SKM-1 treated with dmso at 0.1 percent for 144 hours (cell line): ENCODE results near the gene PPP6R1.

Experiments used
- DNase-seq: peaks from one replicate; lab custom pipeline; 2025; ENCODE audit not compliant: unreplicated experiment; lab: John Stamatoyannopoulos, UW

PPP6R1 gene

DNA sequence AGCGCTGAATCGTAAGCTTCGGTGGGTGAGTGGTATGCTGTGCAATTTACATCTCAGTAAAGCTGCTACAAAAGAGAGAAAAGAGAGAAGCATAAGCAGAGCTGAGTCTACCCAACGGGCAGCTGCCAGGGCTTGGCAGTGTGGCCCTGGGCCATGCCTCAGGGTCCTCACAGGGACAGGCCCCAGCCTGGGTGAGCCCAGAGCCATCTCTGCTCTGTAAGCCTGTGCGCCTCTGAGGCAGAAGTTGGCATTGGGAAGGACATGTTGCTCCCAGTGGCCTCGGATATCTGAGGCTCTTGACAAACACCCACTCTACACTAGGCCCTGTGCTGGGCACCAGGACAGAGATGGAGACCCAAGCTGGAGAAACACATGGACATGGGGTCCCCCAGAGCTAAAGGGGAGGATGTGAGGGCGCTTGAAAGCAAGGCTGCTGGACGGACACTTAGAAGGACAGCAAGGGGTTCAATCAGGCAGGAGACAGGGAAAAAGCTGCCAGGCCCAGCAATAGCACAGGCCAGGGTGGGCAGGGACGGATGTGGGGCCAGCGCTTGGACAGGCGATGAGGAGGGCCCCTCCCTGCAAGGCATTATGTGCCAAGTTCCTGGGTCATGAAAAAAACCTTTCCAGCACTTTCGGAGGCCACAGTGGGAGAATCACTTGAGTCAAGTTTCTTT is 14.7 kb downstream of the PPP6R1 start:
- no peak for DNase-seq

- DNase-seq, result no peak
Measured at GRCh38 chr19:55242517-55242916, 16.3 kb downstream of the PPP6R1 start.

DNA sequence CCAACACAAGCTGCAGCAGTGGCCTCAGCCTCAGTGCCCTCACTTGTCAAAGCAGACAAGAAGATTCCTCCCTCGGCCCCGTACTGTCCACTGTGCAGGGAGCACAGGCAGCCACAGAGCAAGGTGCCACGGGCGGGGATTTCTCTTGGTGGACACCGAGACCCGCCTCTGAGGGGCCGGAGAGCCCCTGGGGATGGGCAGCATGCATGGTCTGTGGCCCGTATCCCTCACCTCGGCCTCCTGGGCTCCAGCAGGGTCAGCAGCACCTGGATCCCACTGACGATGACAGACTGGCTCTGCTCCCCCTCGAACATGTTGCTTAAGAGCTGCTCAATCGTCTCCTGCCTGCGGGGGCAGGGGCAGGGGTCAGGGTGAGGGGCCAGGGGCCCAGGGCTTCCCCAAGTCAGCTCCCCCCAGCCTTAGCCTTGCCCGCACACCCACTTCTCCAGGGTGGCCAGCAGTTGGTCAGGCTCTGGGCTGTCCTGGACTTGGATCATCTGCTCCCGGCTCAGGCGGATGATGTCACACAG is 16.8 kb downstream of the PPP6R1 start:
- no peak for DNase-seq

DNA sequence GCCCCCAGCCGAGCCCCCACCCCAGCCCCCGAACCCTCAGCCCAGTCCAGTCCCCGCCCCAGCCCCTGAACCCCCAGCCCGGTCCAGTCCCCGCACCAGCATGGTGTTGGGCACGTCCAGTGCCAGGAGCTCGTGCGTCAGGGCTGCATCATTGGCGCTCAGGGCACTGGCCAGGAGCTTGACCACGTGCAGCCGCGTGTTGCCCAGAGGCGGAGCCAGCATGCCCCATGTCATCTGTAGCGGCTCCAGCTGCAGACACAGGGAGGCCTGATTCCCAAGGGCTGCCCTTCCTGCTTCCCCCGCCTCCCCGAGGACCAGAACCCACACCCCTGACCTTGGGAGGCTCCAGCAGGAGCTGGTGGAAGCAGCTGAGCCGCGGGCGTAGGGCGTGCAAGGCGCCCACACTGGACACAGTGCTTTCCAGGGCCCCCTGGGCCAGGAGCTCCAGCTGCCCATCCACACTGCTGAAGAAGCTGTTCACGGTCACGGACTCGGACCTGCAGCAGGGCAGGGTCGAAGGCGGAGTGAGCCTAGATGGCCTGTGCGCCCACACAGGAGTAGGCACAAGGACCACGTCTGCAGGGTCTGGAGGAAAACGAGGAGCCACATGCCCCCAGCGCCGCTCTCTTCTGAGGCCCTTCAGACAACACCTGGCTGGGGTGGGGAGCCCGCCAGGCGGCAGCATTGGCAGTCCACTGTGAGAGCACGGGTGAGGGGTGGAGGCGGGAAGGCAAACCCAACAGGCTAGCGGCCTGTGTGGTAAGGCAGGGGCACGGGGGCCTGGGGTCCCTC is 17.5 kb downstream of the PPP6R1 start:
- no peak for DNase-seq

DNA sequence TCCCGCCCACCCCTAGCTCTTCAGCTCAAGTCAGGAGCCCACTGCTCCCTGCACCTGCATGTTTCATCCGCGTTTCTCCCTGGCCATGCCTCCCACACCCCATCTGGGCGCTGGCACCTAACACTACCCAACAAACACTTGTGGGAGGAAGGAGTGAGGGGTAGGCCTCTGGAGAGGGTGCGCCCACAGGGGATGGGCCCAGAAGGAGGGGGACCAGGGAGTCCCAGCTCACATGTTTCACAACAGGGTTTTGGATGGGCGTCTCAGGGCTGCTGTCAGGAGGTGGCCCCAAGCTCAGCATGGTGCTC is 18.1 kb downstream of the PPP6R1 start:
- no peak for DNase-seq

GRCh38 chr19:55239004-55239403 is 19.8 kb downstream of the PPP6R1 start:
- DNase-seq, result no peak

DNA sequence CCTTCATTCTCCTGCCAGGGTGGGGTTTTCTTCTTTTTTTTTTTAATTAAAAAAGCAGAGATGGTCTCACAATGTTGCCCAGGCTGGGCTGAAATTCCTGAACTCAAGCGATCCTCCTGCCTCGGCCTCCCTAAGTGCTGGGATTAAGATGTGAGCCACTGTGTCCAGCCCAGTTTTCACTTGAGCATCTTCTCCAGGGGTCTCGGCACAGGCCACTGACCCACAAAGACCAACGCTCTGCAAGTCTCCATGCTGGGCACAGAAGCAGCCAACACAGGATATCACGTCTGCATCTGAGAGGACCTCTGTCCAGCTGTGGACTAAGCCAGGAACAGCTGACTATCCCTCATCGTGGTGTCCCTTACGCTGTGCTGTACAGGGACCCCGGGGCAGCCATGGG is 20.8 kb downstream of the PPP6R1 start:
- DNase-seq, result no peak

- no peak for DNase-seq
Measured at GRCh38 chr19:55232986-55233385, 25.8 kb downstream of the PPP6R1 start.

DNA sequence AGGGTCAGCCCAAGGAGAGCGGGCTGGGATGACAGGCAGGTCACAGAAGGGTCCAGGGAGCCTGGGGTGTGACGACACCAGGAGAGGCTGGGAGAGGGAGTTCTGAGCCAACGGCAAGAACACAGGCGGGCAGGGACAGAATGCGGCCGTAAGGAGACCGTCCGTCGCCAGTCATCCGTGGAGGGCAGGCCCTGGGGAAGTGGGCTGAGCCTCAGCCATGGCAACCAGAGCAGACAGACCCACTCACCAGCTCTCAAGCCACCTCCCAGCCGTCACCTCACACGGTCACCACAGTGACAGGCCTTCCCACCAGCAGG is 26.6 kb downstream of the PPP6R1 start:
- DNase-seq, result no peak

- no peak for DNase-seq
Measured at GRCh38 chr19:55231391-55232285, 27.2 kb downstream of the PPP6R1 start.

DNA sequence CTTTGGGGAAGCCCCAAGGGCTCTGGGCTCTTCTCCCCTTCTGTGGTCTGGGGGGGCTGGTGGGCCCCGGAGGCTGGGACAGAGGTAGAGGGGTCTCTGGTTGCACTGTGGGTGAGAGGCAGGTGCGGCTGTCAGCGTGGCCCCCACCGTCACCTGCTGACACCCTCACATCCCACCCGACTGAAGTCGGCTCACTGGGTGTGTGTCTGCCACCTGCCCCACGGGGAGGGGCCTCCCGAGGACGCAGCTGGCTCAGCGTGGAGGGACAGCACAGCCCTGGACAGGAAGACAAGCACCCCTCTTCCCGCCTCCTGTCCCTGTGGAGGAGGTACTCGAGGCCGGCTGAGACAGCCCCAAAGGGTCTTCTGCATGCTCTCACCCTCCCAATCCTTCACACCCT is 28.0 kb downstream of the PPP6R1 start:
- no peak for DNase-seq

DNA sequence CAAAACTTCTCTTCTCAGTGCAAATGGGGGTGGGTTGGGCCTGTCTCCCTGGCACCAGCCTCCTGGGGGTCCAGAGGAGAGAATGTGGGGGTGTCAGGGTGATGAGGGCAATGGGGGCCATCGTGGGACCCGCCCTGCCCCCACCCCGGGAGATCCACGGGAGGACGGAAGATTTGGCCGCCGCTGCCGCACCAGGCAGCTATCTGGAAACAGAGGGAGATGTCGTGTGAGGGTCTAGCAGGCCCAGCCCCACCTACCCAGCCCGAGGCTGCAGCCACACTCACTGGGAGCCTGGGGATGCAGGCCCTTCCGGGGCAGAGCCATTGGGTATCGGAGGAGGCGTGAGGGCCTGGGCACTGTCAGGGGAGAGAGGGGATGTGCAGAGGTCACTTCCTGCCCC is 28.5 kb downstream of the PPP6R1 start:
- no peak for DNase-seq

- no peak for DNase-seq
Measured at GRCh38 chr19:55229789-55230182, 29.0 kb downstream of the PPP6R1 start.

DNA sequence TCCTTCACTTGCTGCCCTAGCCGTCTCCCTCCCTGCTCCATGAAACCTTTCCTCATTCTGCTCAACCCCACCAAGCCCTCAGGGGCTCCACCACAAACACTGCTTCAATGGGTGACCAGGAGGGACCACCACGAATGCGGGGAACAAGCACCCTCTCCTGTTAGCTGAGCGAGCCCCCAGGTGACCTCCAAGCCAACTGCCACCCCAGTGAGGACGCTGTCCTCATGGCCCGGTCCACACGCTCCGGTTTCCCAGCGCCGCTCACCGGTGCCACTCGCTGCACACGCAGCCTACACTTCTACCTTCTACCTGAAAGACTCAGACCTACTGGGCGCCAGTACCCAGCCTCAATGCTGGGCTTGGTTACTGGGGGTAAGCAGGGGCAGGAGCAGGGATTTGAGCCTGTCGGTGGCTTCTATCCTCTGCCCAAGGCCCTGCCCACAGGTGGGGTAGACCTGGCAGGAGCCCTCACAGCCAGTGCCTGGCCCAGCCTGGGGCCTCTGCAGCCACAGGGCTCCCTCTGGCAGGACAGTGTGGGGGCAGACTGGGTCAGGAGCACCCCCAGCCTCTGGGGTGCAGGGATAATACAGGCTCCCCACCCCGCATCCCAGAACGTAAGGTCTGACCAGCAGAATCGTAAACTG is 29.6 kb downstream of the PPP6R1 start:
- no peak for DNase-seq

DNA sequence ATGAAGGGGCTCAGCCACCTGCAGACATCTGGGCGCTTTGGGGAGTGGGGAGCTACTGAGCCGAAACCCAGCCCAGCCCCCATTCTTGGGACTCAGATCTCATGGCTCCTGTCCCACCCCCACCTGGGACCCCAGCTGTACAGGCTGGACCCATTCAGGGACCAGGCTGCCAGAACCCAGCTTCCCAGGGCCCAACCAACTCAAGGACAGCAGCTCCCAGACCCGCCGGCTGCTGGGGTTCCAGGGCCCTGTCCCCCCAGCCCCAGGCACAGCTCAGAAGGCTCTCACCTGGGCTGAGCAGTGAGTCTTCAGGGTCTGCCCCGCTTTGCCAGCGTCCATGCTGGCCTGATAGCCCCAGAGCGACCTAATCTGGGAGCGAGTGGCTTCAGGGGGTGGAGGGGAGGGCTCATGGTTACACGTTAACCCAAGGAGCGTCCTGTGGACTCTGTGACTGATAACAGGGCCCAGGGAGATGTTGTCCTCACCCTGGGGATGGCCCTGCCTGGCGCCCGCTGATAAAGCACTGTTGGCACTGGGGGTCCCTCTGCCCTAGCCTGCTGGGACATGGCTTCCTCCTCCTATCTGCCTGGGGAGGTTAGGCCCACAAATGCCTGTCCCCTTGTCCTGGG is 30.3 kb downstream of the PPP6R1 start, which contains the start of gene TMEM86B:
Gene TMEM86B (minus strand): TSS at position 361 of the 629 bp plus-strand sequence. CDS start 22 bp downstream, at position 339.
- no peak for DNase-seq

DNA sequence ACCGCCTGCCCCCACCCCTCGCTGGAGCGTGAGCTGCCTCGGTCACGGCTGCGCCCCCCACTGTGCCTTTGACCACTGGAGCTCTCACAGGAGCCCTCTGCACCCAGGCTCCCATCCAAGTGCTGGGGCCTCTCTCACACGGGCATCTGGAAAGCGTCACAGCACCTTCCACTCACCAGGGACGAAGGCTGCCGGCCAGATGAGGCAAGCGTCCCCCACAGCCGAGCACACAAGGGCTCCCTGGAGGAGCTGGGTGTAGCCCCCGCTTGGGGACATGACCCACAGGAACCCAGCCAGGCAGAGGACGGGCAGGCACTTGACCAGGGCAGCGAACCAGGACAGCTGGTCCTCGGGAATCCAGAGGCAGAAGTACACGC is 30.8 kb downstream of the PPP6R1 start:
- DNase-seq, result no peak

- DNase-seq, result no peak
Measured at GRCh38 chr19:55227241-55228014, 31.4 kb downstream of the PPP6R1 start.

- DNase-seq, result no peak
Measured at GRCh38 chr19:55226788-55227187, 32.0 kb downstream of the PPP6R1 start.

GRCh38 chr19:55226273-55226672 is 32.5 kb downstream of the PPP6R1 start:
- no peak for DNase-seq

DNA sequence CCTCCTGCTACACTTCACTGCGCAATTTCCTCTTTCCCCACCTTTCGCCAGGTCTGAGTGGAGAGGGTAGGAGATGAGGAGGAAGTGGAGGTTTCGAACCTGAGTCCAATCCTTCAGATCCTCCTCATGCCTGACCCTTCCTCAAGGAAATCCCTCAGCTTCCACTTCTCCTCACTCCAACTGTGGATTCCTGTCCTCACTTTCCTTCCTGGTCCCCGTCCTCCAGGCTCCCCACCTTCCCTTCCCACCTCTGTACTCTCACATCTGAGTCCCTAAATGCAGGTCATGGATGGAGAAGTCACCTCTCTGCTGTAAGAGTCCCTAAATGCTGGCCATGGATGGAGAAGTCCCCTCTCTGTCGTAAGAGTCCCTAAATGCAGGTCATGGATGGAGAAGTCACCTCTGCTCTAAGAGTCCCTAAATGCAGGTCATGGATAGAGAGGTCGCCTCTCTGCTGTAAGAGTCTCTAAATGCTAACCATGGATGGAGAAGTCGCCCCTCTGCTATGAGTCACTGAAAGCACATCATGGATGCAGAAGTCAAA is 33.3 kb downstream of the PPP6R1 start:
- DNase-seq, result no peak
